Endometrial microvascular endothelial cells (primary cell): ENCODE data around the gene HLA-DRA. TPM values are rescaled to one million over a fixed set of nuclear protein-coding genes. Genes with fewer than 3 reads are reported as not detected.
"Not testable (repeated sequence)": the region's sequence is repeated elsewhere in the genome, so short reads cannot be mapped to it uniquely, and the experiment has no call there.

Experiments used
- in situ Hi-C: cut with HindIII; loops from 2 replicates; pipeline ENCODE4 v1.10.0; 2017; ENCODE audit warnings: low sequenced_read_pairs, low pct_unique_long_range_greater_than_20kb; ENCODE audit errors: inconsistent ontology term
- total RNA-seq: library from RNA; depleted of rRNA; stranded (reverse); fragments of >200 nt; gene quantifications from one replicate; pipeline ENCODE4 v1.2.3, GENCODE V29; 2015; ENCODE audit errors: inconsistent ontology term

HLA-DRA gene
- total RNA-seq, 1 donor from 2014 or later, result not detected

DNA sequence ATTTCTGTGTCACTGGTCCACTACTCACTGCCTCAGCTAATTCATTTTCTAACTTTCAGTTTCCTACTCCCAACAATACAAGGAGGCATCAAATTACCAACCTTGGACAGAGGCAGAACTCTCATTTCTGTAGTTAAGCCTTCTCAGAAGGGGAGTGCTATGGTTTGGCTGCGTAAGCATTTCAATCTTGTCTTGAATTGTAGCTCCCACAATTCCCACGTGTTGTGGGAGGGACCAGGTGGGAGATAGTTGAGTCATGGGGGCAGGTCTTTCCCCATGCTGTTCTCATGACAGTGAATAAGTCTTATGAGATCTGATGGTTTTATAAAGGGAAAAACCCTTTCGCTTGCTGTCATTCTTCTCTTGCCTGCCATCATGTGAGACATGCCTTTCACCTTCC is 22.9 kb downstream of the HLA-DRA start:
- in situ Hi-C loops, result no loop called here

DNA sequence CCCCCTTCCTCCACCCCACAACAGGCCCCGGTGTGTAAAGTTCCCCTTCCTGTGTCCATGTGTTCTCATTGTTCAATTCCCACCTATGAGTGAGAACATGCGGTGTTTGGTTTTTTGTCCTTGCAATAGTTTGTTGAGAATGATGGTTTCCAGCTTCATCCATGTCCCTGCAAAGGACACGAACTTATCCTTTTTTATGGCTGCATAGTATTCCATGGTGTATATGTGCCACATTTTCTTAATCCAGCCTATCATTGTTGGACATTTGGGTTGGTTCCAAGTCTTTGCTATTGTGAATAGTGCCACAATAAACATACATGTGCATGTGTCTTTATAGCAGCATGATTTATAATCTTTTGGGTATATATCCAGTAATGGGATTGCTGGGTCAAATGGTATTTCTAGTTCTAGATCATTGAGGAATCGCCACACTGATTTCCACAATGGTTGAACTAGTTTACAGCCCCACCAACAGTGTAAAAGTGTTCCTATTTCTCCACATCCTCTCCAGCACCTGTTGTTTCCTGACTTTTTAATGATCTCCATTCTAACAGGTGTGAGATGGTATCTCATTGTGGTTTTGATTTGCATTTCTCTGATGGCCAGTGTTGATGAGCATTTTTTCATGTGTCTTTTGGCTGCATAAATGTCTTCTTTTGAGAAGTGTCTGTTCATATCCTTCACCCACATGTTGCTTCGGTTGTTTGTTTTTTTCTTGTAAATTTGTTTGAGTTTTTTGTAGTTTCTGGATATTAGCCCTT is 28.2 kb downstream of the HLA-DRA start:
- in situ Hi-C loops, result not testable (repeated sequence)

DNA sequence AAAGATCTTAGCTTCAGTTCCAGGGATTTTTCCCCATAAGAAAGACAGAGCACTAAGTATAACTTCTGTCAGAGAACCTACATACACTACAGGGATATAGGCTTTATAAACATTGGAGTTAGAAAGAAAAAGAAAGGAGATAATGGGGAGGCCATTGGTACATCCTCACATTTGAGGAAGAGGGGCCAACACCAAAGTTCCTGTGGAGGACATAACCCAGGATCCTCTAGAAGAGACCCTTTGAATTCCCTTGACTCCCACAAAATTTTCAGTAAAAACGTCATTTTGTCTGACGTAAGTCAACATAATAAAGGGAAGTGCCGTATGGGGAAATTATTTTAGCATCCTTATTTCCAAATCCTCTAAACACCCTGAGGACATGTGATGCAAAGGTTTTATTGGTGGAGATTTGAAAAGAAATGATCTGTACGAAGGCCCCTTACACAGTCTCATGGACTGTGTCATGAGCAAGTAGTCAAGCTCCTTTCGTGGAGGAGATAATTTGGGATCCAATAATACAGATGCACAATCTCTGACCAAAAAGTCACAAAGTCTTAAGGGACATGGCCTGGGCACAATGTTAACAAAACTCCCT is 33.2 kb downstream of the HLA-DRA start:
- in situ Hi-C loops, result no loop called here

DNA sequence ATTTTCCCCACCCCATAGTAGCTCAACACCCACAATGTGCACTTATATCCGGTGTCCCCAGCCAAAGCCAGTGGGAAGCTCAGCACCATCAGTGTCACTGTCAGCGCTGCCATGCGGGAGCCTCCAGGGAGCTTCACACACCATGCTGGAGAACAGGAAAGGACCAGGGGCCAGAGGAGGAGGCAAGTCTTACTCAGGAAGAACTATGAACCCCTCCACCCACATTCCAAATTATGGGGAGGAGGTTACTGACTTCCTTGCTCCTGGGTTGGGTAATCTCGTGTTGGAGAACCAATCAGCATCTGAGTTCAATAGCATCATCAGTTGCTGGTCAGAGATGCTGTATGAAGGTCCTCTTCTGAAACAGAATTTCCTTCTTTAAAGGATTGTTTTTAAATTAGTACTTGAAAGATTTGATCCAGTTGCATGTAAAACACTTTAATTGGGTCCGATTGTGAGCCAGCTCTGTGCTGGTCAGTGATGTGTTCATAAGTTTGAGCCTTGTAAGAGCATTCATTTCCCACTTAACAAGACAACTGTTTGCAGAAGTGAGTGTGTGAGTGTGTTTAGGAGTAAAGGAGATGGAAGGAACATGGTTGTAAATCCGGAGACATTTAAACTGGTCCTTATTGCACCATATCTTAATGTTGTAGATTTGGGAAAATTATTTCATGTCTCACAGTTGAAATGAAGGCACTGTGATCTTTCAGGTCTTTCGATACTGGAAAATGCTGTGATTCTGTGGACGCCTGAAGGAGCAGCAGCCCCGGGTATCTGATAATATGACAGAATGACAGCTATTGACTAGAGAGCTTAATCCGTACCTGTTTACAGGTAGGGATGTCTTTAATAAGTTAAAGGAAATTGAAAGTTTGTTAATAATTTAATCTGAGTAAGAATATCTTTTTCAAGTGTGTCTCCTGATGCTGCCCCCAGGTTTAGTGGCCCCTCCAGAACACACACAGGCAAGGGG is 34.0 kb downstream of the HLA-DRA start:
- in situ Hi-C loops, result not testable (repeated sequence)

DNA sequence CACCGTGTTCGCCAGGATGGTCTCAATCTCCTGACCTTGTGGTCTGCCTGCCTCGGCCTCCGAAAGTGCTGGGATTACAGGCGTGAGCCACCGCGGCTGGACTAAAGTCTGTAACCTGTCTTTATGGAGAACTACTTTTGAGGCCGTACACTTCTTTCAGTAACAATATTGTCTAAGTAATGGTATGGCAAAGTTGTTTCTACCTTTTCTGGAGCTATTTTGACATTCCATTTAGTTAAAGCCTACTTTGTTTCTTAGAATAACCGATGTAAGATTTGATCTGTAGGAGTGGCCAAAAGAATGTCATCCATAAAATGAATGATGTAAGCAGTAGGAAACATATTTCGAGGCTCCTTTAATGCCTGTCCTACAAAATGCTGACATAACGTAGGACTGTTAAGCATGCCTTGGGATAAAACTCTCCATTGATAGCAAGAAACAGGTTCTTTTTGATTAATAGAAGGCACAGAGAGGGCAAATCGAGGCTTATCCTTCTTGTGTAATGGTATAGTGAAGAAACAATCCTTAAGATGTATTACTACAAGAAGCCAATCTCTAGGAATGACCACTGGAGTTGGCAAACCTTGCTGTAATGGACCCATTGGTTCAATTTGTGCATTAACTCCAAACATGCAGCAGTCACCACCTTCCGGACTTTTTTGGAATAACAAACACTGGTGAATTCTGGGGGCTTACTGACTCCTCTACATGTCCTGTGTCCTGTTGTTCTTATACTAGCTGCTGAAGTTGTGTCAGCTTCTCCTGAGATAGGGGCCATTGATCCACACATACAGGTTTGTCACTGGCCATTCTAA is 35.9 kb downstream of the HLA-DRA start:
- in situ Hi-C loops, result no loop called here

DNA sequence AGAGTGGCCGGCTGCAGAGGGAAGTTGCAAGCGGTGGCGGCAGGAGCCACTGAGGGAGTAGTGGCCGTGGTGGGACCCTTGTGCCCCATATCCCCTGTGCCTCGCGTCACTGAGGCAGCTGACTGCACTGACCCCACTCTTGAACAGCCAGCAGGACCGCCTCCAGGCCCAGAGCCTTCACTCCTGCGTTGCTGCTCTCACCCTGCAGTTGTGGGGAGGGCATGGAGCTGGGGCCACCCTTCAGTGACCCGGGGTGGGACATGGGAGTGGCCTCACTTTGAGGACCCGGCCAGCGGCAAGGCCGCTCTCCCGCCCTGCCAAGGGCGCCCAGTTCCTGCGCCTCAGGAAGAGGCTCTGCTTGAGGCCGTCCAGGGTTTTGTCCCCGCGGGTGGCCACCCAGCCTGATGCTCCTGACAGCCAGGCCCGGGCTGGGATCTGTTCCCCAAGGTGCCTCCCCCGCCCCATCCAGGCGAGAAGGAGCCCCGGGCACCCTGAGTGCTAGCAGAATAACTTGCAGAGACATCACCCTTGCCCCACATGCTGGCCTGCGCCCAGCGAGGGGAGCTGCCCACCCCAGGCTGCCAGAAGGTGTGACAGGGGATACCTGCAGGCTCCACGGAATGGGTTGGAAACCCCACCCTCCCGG is 44.4 kb downstream of the HLA-DRA start:
- in situ Hi-C loops, result no loop called here

DNA sequence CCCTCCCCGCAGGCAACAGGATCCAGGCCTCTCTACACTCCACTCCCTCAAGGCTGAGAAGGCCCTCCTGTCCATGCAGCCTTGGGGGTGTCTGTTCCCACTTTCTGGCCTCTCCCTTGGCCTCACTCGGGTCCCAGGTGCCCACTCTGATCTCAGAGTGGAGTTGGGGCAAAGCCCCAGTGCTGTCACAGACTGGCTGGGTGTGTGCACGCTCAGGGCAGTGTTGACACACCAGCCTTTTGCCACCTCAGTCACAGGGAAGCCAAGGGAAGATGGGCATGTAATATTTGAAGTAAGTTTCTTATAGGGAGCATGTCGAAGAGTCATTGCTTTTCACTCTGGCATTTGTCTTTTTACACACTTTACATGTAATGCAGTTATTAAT is 44.9 kb downstream of the HLA-DRA start:
- in situ Hi-C loops, result no loop called here

DNA sequence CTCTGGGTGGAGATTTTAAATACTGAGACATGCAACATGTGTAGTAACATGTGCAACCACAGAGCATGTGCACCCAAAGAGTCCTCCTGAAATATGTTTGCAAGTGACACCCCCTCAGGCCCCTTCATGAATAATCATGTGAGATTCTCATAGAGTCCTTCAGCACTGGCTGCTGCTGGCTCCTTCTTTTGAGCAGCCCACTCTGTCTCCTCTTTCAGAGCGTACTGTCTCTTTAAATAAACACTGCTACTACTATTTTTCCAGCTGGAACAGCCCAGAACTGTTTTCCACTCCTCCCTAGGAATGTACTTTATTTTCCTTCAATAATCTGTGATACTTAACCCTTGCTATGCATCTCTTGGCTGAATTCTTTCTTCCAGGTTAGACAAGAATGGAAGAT is 48.4 kb downstream of the HLA-DRA start:
- in situ Hi-C loops, result no loop called here

DNA sequence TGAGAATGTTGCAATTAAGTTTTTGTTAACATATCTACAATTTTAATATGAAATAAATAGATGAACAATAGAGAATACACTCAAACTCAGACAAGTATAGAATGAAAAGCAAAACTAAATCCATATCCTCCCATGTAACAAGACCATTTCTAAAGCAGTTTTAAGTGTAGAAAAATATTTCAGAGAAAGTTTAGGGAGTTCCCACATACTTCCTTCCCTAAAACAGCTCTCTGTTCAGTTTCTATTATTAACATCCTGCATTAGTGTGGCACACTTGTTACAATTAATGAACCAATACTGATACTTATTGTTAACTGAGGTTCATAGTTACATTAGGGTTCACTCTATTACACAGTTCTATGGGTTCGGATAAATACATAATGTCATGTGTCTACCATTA is 52.0 kb downstream of the HLA-DRA start:
- in situ Hi-C loops, result no loop called here

DNA sequence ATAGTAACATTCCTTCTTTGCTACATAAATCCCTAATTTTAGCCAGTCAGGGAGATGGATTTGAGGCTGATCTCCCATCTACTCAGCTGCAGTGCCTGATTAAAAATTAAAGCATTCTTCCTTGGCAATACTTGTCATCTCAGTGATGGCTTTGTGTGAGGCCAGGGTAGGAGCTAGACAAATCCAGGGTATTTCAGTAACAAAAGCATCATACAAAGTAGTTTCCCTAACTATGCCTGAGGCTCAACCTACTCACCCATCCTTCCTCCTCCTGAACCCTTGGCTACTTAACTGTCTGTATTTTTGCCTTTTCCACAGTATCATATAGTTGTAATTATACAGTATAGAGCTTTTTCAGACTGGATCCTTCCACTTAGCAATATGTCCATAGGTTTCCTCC is 52.7 kb downstream of the HLA-DRA start:
- in situ Hi-C loops, result no loop called here

Other genes with a start within 250 kb of the HLA-DRA start
- 32.9 TPM for gene PBX2, start 249.7 kb upstream of the HLA-DRA start, total RNA-seq
- 31.0 TPM for gene GPSM3, start 247.2 kb upstream of the HLA-DRA start, total RNA-seq
- gene NOTCH4, start 215.8 kb upstream of the HLA-DRA start, total RNA-seq, result 101 TPM
- gene TSBP1, start 68.0 kb upstream of the HLA-DRA start, total RNA-seq, result not detected
- not detected for gene BTNL2, start 32.7 kb upstream of the HLA-DRA start, total RNA-seq
- gene HLA-DRB5, start 90.4 kb downstream of the HLA-DRA start, total RNA-seq, result 0.37 TPM
- gene HLA-DRB1, start 150.0 kb downstream of the HLA-DRA start, total RNA-seq, result 28.9 TPM
- not detected for gene HLA-DQA1, start 197.5 kb downstream of the HLA-DRA start, total RNA-seq
- gene HLA-DQB1, start 226.8 kb downstream of the HLA-DRA start, total RNA-seq, result not detected